GM19395 (cell line): ENCODE results near the gene CNDP1.
"Not testable (repeated sequence)": the region's sequence is repeated elsewhere in the genome, so short reads cannot be mapped to it uniquely, and the experiment has no call there.

Source experiments
- ATAC-seq: cut with Tn5 transposase; IDR thresholded peaks from one replicate; pipeline ENCODE4 v1.9.1; 2021; ENCODE audit warnings: mild to moderate bottlenecking, moderate library complexity; ENCODE audit not compliant: unreplicated experiment

The CNDP1 gene, protein sequence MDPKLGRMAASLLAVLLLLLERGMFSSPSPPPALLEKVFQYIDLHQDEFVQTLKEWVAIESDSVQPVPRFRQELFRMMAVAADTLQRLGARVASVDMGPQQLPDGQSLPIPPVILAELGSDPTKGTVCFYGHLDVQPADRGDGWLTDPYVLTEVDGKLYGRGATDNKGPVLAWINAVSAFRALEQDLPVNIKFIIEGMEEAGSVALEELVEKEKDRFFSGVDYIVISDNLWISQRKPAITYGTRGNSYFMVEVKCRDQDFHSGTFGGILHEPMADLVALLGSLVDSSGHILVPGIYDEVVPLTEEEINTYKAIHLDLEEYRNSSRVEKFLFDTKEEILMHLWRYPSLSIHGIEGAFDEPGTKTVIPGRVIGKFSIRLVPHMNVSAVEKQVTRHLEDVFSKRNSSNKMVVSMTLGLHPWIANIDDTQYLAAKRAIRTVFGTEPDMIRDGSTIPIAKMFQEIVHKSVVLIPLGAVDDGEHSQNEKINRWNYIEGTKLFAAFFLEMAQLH

GRCh38 chr18:74534150-74534969 lies at the start of gene CNDP1:
CNDP1 (plus strand) TSS chr18:74534500; CDS start chr18:74534668, 168 bp downstream.
- ATAC-seq, result no peak

- no peak for ATAC-seq
Measured at GRCh38 chr18:74486119-74486849, 48.0 kb upstream of the CNDP1 start.

DNA sequence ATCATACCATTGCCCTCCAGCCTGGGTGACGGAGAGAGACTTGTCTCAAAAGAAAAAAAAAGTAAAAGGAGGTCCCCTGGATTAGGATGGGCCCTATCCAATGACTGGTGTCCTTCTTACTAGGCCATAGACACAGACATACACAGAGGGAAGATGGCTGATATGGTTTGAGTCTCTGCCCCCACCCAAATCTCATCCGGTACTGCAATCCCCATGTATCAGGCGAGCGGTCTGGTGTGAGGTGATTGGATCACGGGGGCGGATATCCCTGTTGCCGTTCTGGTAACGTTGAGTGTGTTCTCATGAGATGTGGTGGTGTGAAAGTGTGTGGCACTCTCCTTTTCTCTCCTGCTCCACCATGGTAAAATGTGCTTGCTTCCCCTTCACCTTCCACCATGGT lies 45.9 kb upstream of the CNDP1 start:
- ATAC-seq, result no peak

DNA sequence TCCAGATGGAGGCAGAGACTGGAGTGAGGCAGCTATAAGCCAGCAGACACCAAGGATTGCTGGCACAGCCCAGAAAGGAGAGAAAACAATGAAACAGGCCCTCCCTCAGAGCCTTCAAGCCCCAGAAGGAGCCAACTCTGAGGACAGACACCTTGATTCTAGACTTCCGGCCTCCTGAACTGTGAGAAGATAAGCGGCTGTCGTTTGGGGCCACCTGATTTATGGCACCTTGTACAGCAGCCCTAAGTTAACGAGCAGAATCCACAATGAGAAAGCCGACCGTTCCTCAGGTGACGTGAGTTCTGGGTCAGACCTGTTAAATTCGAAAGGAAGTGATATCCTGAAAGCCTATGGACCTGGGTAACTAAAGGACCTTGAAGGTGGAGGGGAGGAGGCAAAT lies 45.4 kb upstream of the CNDP1 start:
- ATAC-seq, result no peak

DNA sequence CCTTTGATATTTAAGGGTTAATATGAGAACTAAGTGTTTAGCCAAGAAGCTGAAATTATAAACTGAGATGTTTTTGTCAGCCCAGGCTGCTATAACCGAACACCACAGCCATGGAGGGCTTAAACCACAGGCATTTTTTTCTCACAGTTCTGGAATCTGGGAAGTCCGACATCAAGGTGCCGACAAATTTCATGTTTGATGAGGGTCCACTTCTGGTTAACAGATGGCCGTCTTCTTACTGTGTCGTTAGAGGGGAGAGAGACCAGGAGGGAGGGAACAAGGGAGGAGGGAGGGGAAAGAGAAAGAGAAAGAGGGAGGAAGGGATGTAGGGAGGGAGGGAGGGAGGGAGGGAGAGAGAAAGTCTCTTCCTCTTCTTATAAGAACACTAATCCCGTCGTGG lies 44.6 kb upstream of the CNDP1 start:
- ATAC-seq, result no peak

DNA sequence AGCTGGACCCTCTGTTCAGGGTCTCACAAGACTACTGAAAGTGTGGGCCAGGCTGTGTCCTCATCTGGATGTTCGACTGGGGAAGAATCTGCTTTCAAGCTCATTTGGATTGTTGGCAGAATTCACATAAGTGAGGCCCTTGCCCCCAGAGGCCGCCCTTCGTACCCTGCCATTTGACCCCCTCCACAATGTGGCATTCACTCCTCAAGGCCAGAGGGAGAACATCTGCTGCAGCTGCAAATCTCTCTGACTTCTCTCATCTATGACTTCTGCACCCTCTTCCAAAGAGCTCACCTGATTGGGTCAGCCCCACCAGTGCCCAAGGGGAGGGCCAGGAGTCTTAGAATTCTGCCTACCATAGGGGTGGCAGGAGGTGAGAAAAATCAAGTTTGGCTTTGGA lies 42.0 kb upstream of the CNDP1 start:
- ATAC-seq, result no peak

- ATAC-seq, result no peak
Measured at GRCh38 chr18:74493689-74494088, 40.6 kb upstream of the CNDP1 start.

DNA sequence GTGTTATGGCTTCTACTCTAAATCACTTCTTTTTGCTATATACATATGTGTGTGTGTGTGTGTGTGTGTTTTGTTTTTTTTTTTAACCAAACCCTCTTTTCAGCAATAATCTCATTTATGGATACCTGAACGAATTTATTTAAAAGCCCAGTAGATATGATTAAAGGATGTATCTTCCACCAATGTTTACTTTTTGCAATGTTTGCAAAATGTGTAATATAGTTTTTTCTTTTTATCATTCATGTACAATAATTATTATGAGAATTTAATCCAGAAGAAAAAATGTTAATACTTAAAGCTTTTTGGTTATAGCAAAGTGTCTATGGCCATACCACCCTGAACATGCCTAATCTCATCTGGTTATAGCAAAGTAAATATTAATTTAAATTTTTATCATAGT lies 39.8 kb upstream of the CNDP1 start:
- no peak for ATAC-seq

- ATAC-seq, result peak; percentile 65
Measured at GRCh38 chr18:74495581-74496507, 38.5 kb upstream of the CNDP1 start, which contains the start of gene CNDP2. CNDP2 (plus strand) TSS chr18:74496363; CDS start chr18:74499974, 3,611 bp downstream.

DNA sequence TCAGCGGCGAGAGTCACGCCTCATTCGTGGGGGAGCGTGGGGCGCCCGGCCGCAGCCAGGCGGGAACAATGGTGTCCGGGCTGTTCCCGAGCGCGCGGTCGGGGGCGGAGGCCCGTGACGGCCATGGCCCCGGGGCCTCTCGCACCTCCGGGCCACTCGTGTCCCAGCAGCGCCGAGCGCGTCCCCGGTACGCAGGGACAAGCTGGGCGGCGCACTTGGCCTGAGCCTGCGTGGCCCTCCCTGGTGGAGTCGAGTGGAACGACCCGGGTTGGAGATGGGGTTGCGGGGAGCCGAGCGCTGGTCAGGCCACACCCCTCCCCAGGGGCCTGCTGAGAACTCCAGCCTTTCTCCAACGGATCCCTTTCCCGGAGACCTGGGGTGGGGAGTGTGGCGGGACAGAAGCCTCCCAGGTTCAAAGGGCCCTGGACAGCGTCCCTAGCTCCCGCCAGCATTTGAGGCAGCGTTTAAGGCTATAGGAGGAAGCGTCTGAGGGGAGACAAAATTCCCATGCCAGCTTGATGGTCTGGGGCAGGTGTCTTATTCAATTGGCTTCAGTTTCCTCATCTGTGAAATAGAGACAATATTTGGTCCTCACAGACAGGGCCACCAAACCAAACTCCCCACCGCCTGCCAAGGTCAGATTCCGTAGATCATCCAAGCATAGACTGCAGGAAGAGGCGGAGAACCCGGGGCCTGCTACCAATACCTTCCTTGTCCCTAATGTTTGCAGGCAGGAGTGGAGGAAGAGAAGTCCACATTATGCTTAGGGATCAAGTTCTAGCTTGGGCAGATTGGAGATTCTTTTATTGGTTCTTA lies 37.6 kb upstream of the CNDP1 start:
- ATAC-seq, result peak; percentile 28

GRCh38 chr18:74497324-74497676 lies 37.0 kb upstream of the CNDP1 start:
- no peak for ATAC-seq

DNA sequence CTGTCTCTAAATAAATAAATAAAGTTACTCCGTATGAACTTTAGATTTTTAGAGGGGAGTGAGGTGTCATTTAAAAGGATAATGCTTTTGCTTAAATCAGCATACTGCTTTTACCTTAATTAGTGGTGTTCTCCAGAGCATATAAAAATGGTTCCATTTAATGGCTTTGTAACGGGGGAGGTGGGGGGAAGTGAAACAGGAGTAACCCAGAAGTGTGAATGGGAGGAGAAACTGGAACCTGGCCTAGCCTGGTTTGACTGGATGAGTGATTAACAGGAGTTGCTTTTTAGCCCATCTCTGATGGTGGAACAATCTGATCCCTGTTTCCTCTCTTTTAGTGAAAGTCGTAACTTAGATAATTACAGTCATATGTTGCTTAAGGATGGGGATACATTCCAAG lies 36.5 kb upstream of the CNDP1 start:
- no peak for ATAC-seq

- ATAC-seq, result peak; percentile 40
Measured at GRCh38 chr18:74498712-74499627, 35.3 kb upstream of the CNDP1 start.

GRCh38 chr18:74499633-74500032 lies 34.7 kb upstream of the CNDP1 start:
- peak; percentile 40 for ATAC-seq

DNA sequence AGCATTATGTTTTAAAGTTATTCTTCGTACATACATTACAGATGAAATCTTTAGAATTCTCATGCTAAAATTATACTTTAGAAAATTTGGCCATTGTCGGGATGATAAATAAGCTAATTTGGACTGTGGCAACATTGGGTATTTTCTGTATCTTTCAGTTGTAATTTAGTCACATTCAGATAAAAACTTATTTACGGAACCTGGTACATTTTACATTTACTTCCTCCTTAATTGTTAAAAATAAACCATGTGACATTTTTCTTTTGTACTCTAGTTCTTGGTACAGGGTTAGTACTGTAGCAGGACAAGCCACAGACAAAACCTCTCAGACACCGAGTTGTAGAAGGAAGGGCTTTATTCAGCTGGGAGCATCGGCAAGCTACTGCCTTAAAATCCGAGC lies 33.9 kb upstream of the CNDP1 start:
- no peak for ATAC-seq

DNA sequence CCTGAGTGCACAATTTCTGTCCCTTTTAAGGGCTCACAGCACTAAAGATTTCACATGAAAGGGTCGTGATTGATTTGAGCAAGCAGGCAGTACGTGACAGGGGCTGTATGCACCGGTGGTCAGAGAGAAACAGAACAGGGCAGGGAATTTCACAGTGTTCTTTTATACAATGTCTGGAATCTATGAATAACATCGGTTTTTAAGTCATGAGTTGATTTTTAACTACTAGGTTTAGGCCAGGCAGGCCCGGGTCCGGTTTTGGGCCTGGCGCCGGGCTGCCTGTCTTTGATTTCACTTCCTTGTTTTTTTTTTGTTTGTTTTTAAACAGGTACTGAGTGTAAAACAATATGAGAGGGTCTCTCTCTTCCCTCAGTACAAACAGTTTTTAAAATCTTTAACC lies 33.5 kb upstream of the CNDP1 start:
- ATAC-seq, result not testable (repeated sequence)

DNA sequence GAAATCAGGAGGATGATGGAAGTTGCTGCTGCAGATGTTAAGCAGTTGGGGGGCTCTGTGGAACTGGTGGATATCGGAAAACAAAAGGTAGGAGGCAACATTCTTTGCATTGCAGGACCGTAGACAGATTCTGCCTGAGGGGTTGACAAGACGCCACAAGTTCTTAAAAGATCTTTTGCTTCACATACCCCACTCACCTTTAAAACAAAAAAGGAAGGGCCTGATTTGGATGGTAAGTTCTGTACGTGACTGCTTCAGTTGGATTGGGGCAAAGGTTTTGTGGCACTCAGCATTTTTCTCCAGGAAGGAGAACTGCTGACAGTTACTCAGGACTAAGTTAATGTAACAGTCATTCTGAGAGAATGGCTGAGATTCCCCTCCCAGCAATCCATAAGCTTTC lies 32.9 kb upstream of the CNDP1 start:
- ATAC-seq, result no peak

DNA sequence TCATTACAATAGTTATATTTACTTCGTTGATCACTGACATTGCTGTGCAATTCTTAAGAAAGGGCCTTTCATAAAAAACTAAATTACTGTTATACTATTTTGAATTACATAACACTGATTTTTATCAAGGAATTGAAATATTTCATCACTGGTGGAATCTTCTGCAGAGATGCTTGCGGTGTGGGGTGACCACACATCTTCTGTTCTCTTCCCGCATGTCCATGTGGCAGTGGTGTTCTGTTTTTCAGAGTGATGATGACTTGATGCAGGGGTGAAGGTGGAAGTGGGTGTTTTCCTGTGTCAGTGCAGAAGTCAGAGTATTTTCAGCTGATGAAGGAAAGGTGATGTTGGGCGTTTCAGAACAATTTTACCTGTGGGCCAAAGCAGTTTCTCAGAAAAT lies 31.2 kb upstream of the CNDP1 start:
- no peak for ATAC-seq
